ENCODE results near the gene LUC7L3.
"Not testable (repeated sequence)": the region's sequence is repeated elsewhere in the genome, so short reads cannot be mapped to it uniquely, and the experiment has no call there.

The LUC7L3 gene

DNA sequence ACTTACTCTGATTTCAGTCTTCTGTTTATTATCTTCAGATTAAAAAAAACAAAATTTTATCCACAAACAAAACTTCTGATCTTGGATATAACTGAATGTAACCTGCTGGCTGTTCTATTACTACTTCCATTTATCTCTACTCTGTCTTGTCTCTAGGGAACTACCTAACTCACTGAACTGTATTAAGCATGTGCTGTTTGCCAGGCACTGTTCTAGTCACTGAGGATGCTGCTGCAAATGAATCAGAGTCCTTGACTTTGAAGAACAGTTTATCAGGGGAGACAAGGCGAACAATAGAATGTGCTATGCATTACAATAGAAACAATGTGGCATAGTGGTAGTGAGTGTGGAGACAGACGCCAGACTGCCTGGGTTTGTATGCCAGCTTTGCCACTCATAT, 9.4 kb upstream of the LUC7L3 start:
- DNase-seq (ENCODE audit: low read depth in 2 of 2), result no peak

- DNase-seq (ENCODE audit: low read depth in 2 of 2), result no peak
Measured at GRCh38 chr17:50710650-50711049, 8.8 kb upstream of the LUC7L3 start.

- DNase-seq (ENCODE audit: low read depth in 2 of 2), result no peak
Measured at GRCh38 chr17:50712641-50713040, 6.8 kb upstream of the LUC7L3 start.

DNA sequence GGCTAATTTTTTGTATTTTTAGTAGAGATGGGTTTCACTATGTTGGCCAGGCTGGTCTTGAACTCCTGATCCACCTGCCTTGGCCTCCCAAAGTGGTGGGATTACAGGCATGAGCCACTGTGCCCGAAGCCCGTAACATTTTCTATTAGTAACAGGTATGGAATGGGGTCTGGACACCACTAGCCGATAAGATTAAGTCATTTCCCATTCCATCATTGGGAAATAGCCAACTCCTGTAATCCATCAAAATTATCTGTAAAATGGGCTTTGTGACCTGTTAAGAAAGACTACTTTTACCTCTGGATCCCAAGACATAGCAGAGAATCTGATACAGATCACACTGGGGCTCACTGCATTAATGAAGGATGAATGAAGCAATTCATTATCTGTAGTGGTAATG, 3.9 kb upstream of the LUC7L3 start:
- DNase-seq (ENCODE audit: low read depth in 2 of 2), result no peak

DNA sequence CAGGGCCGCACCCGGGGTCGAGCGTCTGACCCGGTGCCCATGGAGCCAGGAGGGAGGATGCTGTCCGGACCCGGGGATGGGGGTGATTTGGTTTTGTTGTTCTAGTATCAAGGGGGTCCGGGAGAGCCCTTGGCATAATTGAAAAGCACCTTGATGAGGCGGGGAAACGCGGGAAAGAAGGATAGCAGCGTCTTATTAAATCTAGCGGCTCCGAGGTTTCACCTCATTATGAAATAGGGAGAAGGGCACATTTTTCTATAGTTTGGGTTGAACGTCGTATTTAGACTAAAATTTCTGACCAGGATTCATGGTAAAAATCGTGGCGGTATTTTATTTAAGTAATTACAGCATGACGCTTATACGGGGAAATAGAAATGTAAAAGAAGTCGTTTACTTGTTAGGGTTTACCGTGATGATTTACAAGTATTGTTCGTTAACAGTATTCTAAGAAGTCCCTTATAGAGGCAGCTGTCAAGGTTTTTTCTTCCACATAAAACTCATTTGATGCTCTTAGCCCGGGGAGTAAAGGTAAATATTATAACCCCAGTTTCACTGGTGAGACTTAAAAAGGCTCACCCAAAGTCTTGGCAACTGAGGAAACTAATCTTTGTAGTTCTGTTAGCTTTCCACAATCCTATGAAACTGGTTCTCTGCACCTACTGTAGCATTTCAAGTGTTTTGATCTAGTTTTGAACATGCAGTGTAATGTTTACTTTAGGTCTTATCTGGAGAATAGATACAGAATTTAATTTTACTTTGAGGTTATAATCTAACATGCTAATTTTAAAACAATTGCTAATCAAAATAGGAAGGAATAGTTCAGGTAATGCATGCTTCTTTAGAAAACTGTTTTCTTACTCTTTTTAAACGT, 756 bp downstream of the LUC7L3 start:
- DNase-seq (ENCODE audit: low read depth in 2 of 2), result no peak

DNA sequence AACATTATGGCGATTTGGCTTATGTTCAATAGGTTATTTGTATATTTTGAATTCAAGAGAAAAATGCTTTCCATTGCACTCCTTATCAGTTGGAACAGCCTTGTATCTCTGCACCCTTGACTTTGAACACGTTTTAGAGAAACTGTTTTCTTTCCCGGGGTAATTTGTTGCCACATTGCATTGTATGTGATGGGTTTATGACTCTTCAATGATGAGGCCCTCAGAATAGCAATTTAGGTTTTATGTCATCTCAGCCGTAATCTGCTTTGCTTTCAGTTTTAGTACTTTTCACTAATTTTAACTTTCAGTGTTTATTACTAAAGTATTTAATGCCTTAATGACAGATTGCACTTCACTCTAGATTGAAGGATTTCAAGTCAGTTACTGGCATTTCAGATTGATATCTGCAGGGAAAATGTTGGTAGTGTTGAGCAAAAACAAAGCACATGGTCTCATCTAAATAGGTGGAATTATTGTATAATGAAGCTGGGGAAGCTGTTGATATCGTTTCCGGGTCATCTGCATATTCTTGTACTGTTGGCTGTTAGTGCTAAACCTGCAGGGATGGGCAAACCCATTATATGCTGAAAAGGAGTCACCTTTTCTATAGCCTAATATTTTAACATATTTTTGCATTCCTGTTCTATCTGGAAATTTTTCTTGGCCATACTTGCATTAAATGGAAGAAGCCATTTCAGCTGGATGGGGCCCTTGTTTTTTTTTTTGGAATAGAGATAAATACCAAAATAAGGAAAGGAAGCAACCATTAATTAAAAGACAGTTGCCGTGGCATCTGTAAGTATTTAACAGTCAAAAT, 2.0 kb downstream of the LUC7L3 start:
- no peak for DNase-seq (ENCODE audit: low read depth in 2 of 2)

DNA sequence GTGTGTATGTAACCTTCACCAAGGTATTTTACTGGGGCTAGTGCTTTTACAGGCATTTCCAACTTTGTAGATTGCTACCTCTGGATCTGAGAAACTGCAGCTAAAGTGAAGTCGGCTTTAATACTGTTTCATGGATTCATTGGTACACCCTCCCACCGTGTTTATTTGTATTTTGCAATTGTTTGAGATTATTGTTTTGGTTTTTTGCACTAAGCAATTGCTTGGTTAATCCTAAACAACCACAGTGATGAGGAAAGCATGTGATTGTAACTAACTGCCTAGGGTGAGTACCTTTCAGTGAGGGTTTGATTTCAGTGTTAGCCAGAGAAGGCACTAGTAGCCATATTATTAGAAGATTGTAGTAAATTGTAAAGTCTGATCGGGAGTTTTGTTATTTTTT, 3.3 kb downstream of the LUC7L3 start:
- no peak for DNase-seq (ENCODE audit: low read depth in 2 of 2)

DNA sequence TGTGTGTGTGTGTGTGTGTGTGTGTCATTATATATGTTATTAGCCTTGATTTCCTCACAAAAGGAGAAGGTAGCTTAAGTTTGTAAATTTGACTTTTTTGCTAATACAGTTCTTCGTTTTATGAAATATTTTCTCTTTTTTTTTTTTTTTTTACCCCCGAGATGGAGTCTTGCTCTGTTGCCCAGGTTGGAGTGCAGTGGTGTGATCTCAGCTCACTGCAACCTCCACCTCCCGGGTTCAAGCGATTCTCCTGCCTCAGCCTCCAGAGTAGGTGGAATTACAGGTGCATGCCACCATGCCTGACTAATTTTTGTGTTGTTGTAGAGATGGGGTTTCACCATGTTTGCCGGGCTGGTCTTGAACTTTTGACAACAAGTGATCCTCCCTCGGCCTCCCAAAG, 5.2 kb downstream of the LUC7L3 start:
- DNase-seq (ENCODE audit: low read depth in 2 of 2), result not testable (repeated sequence)

GRCh38 chr17:50725769-50726655, 6.6 kb downstream of the LUC7L3 start:
- DNase-seq (ENCODE audit: low read depth in 2 of 2), result no peak

GRCh38 chr17:50728112-50728429, 8.7 kb downstream of the LUC7L3 start:
- no peak for DNase-seq (ENCODE audit: low read depth in 2 of 2)

- DNase-seq (ENCODE audit: low read depth in 2 of 2), result no peak
Measured at GRCh38 chr17:50728881-50729765, 9.7 kb downstream of the LUC7L3 start.

GRCh38 chr17:50731575-50732460, 12.4 kb downstream of the LUC7L3 start:
- DNase-seq (ENCODE audit: low read depth in 2 of 2), result no peak

DNA sequence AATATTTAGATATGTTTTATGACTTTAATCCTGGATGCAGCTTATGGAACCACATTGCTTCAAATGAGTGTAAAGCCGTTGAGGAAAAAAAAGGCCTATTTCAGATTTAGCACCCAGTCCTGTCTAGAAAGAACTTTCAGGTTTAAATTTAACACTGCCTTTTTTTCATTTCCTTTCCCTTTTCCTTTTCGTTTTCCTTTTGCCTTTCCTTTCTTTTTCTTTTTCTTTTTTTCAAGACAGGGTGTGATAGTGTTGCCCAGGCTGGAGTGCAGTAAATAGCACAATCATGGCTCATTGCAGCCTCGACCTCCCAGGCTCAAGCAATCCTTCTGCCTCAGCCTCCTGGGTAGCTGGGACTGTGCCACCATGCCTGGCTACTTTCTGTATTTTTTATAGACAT, 15.9 kb downstream of the LUC7L3 start:
- DNase-seq (ENCODE audit: low read depth in 2 of 2), result no peak

DNA sequence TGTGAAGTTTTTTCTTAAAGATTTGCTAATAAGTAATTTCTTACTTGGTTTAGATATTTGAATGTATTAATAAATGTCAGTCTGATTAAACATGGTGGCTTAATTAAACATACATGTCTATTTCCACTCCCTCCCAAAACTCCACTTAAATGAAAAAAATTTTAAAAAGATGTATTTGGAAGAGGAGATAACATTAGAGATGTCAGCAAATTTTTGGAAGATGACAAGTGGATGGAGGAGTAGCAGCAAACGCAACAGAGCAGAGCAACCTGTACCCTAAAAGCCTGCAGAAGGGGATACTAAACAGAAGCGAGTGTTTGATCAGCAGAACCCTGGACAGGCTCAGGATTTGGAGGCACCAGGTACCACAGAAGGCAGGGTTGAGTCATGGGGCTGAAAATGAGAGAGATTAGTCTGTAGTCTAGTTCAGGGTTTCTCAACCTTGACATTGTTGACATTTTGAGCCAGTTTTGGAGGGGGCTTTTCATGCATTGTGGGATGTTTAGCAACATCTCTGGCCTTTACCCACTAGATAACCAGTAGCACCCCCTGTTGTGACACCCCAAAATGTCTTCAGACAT, 17.8 kb downstream of the LUC7L3 start:
- no peak for DNase-seq (ENCODE audit: low read depth in 2 of 2)

GRCh38 chr17:50739098-50739497, 19.7 kb downstream of the LUC7L3 start:
- no peak for DNase-seq (ENCODE audit: low read depth in 2 of 2)

- DNase-seq (ENCODE audit: low read depth in 2 of 2), result no peak
Measured at GRCh38 chr17:50745631-50746030, 26.2 kb downstream of the LUC7L3 start.

- no peak for DNase-seq (ENCODE audit: low read depth in 2 of 2)
Measured at GRCh38 chr17:50749245-50749644, 29.8 kb downstream of the LUC7L3 start.

DNA sequence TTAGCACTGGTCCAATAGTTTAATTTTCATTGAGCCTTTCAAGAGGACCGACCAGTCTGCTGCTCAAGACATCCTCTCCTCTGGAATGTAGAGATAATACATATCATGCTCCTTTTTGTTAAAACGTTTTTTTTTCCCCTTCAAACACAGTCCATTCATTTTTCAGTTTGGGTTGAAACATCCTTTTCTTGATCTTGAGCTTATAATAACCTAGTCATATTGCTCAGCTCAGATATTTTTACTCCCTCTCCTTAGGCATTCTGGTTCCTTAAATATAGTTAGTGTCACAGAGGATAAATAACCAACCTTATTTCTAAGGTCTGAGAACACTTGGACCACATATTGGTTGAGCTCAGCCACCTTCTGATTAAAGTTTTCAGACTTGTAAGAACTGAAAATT, 35.1 kb downstream of the LUC7L3 start:
- no peak for DNase-seq (ENCODE audit: low read depth in 2 of 2)

GRCh38 chr17:50758524-50758923, 39.1 kb downstream of the LUC7L3 start:
- DNase-seq (ENCODE audit: low read depth in 2 of 2), result no peak
